H9 (cell line): ENCODE results near the gene MACIR. TPM values are rescaled to one million over a fixed set of nuclear protein-coding genes. Genes with fewer than 3 reads are reported as not detected.

Experiments used
- DNase-seq: peaks from one replicate; pipeline ENCODE4 v3.0.0-alpha.2; 2017
- H2AFZ ChIP-seq: one replicate; pipeline ENCODE4 v1.6.1; 2013; ENCODE audit warnings: mild to moderate bottlenecking, low read length, control low read depth, moderate library complexity
- H2AK5ac ChIP-seq: 2 replicates; pipeline ENCODE4 v1.6.1; 2013; ENCODE audit warnings: low read length, control low read depth, mixed read lengths; ENCODE audit not compliant: insufficient read length
- H2BK120ac ChIP-seq: one replicate; pipeline ENCODE4 v1.6.1; 2013; ENCODE audit warnings: low read depth, mild to moderate bottlenecking, low read length, control low read depth, inconsistent platforms; ENCODE audit not compliant: poor library complexity, severe bottlenecking
- H2BK12ac ChIP-seq: 2 replicates; pipeline ENCODE4 v1.6.1; 2013; ENCODE audit warnings: low read length, control low read depth, mixed read lengths, low read depth; ENCODE audit not compliant: insufficient read length
- H2BK15ac ChIP-seq: 2 replicates; pipeline ENCODE4 v1.6.1; 2013; ENCODE audit warnings: low read depth, low read length, control low read depth
- H2BK20ac ChIP-seq: one replicate; pipeline ENCODE4 v1.6.1; 2013; ENCODE audit warnings: low read depth, mild to moderate bottlenecking, low read length, control low read depth, inconsistent platforms; ENCODE audit not compliant: poor library complexity, severe bottlenecking
- H2BK5ac ChIP-seq: 2 replicates; pipeline ENCODE4 v1.6.1; 2013; ENCODE audit warnings: low read length, control low read depth, mixed read lengths; ENCODE audit not compliant: insufficient read length
- H3K14ac ChIP-seq: 2 replicates; pipeline ENCODE4 v1.6.1; 2013; ENCODE audit warnings: low read length, control low read depth; ENCODE audit not compliant: insufficient read depth
- H3K18ac ChIP-seq: 2 replicates; pipeline ENCODE4 v1.6.1; 2013; ENCODE audit warnings: low read depth, mild to moderate bottlenecking, mixed read lengths, low read length, control low read depth; ENCODE audit not compliant: insufficient read length
- H3K23ac ChIP-seq: 2 replicates; pipeline ENCODE4 v1.6.1; 2013; ENCODE audit warnings: low read length, control low read depth, mixed read lengths, low read depth; ENCODE audit not compliant: insufficient read length
- H3K23me2 ChIP-seq: 2 replicates; pipeline ENCODE4 v1.6.1; 2013; ENCODE audit warnings: low read depth, mild to moderate bottlenecking, mixed read lengths, low read length, control low read depth; ENCODE audit not compliant: insufficient read length, poor library complexity, severe bottlenecking
- H3K27ac ChIP-seq: 2 replicates; pipeline ENCODE4 v1.5.1; 2013; ENCODE audit warnings: low read length, control low read depth, mixed read lengths, low read depth; ENCODE audit not compliant: insufficient read length
- H3K27me3 ChIP-seq: 2 replicates; pipeline ENCODE4 v1.6.1; 2013; ENCODE audit warnings: low read length, control low read depth, inconsistent platforms; ENCODE audit not compliant: insufficient read depth
- H3K4ac ChIP-seq: 2 replicates; pipeline ENCODE4 v1.6.1; 2013; ENCODE audit warnings: low read depth, mild to moderate bottlenecking, control low read depth, inconsistent platforms, low read length, moderate library complexity
- H3K4me1 ChIP-seq: 2 replicates; pipeline ENCODE4 v1.6.1; 2013; ENCODE audit warnings: low read length, control low read depth, inconsistent platforms; ENCODE audit not compliant: insufficient read depth
- H3K4me2 ChIP-seq: 2 replicates; pipeline ENCODE4 v1.6.1; 2013; ENCODE audit warnings: low read length, control low read depth, mixed read lengths; ENCODE audit not compliant: insufficient read length, insufficient read depth
- H3K56ac ChIP-seq: 2 replicates; pipeline ENCODE4 v1.6.1; 2013; ENCODE audit warnings: low read depth, mild to moderate bottlenecking, mixed read lengths, low read length, control low read depth; ENCODE audit not compliant: insufficient read length
- H3K79me1 ChIP-seq: 2 replicates; pipeline ENCODE4 v1.6.1; 2013; ENCODE audit warnings: low read depth, mild to moderate bottlenecking, moderate library complexity, low read length, control low read depth, inconsistent platforms; ENCODE audit not compliant: insufficient read depth, poor library complexity, severe bottlenecking
- H3K79me2 ChIP-seq: 2 replicates; pipeline ENCODE4 v1.6.1; 2013; ENCODE audit warnings: low read length, control low read depth, inconsistent platforms; ENCODE audit not compliant: insufficient read depth
- H3K9ac ChIP-seq: 2 replicates; pipeline ENCODE4 v1.6.1; 2013; ENCODE audit warnings: low read length, control low read depth, mixed read lengths; ENCODE audit not compliant: insufficient read length; ENCODE audit errors: extremely low read depth
- H3K9me3 ChIP-seq: one replicate; pipeline ENCODE4 v1.6.1; 2013; ENCODE audit warnings: low read depth, low read length, inconsistent platforms; ENCODE audit not compliant: control insufficient read depth
- H3T11ph ChIP-seq: one replicate; pipeline ENCODE4 v1.6.1; 2013; ENCODE audit warnings: mild to moderate bottlenecking, low read length, control low read depth, inconsistent platforms
- H4K20me1 ChIP-seq: one replicate; pipeline ENCODE4 v1.6.1; 2013; ENCODE audit not compliant: control insufficient read depth, insufficient read length, insufficient read depth
- H4K5ac ChIP-seq: 2 replicates; pipeline ENCODE4 v1.6.1; 2013; ENCODE audit warnings: low read depth, mild to moderate bottlenecking, mixed read lengths, low read length, control low read depth; ENCODE audit not compliant: insufficient read length
- H4K8ac ChIP-seq: replicated peaks from 2 replicates; pipeline ENCODE4 v1.6.1; 2013; ENCODE audit warnings: low read length, control low read depth, mixed read lengths, low read depth; ENCODE audit not compliant: insufficient read length
- H4K91ac ChIP-seq: 2 replicates; pipeline ENCODE4 v1.6.1; 2013; ENCODE audit warnings: low read depth, mild to moderate bottlenecking, moderate library complexity, mixed read lengths, low read length, control low read depth; ENCODE audit not compliant: insufficient read length
- H3K27ac Mint-ChIP-seq, 3 experiments: 2 replicates in 2 of 3; 3 replicates in 1 of 3; pipeline ENCODE4 v1.8.0; 2020 to 2021; ENCODE audit warnings: mixed read lengths in 3 of 3, mild to moderate bottlenecking in 1 of 3, moderate library complexity in 1 of 3
- H3K27me3 Mint-ChIP-seq: 2 replicates; pipeline ENCODE4 v1.8.0; 2021; ENCODE audit warnings: low read depth, mild to moderate bottlenecking, moderate library complexity, mixed read lengths
- H3K36me3 Mint-ChIP-seq, 3 experiments: 2 replicates in 2 of 3; 3 replicates in 1 of 3; pipeline ENCODE4 v1.8.0; 2020 to 2021; ENCODE audit warnings: low read depth in 3 of 3, mixed read lengths in 3 of 3; ENCODE audit not compliant: insufficient read depth in 1 of 3
- H3K4me1 Mint-ChIP-seq, 2 experiments: 2 replicates each; pipeline ENCODE4 v1.8.0; 2020; ENCODE audit warnings: mixed read lengths in 2 of 2
- H3K4me3 Mint-ChIP-seq, 2 experiments: 2 replicates in 1 of 2; 3 replicates in 1 of 2; pipeline ENCODE4 v1.8.0; 2020 to 2021; ENCODE audit warnings: mild to moderate bottlenecking in 2 of 2, mixed read lengths in 2 of 2, moderate library complexity in 1 of 2
- H3K9me3 Mint-ChIP-seq, 2 experiments: 2 replicates in 1 of 2; 3 replicates in 1 of 2; pipeline ENCODE4 v1.8.0; 2020; ENCODE audit warnings: mild to moderate bottlenecking in 2 of 2, mixed read lengths in 2 of 2, moderate library complexity in 1 of 2
- CTCF ChIP-seq: fragments of 200-600 bp; sonication (generic); conservative IDR thresholded peaks from 3 replicates; pipeline ENCODE4 v1.8.0; 2021; ENCODE audit warnings: antibody characterized with exemption, mild to moderate bottlenecking
- WGBS: extraction: QIAGEN DNeasy Blood & Tissue Kit; methylation state at CpG from one replicate; pipeline ENCODE4 v1.1.7; 2013; ENCODE audit warnings: missing lambda C conversion rate, low lambda C conversion rate, mixed read lengths; ENCODE audit not compliant: insufficient read length; ENCODE audit errors: extremely low coverage; 5-methylcytosine and 5-hydroxymethylcytosine counted together
- total RNA-seq: library from RNA; stranded (reverse); gene quantifications from 2 replicates; pipeline ENCODE4 v1.2.1, GENCODE V29; 2021

MACIR gene
- total RNA-seq, 1 experiment from 2014 or later: 11.7 TPM

DNA sequence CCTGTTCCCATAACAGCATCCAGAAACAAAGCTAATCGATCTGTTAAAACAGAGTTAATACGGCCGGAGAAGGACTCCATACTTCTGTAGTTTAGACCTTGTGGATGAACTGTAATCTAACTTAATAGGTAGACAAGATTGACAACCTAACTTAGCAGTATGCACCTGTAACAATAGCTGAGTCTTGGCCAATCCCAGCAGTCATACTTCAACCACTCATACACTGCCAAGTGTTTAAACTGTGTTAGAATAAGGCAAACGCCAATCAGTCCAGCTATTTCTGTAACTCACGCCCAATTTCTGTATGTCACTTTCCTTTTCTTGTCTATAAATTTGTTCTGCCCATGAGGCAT is 33.7 kb upstream of the MACIR start:
- Mint-ChIP-seq H3K27ac (no peak overlapping the region), H3K4me1 (peaks cover 4 to 8% of the 10 kb centered on the region in 2 experiments; a peak in 2 of 4 replicates), H3K27me3 (no peaks in the 10 kb centered on the region; the same call in 1 of the 2 replicates), H3K36me3 (no peaks in the 10 kb centered on the region), H3K4me3 (no peak overlapping the region), H3K9me3 (peaks cover under 1% of the 10 kb centered on the region in 2 experiments; a peak in 1 of 5 replicates)
- Histone ChIP-seq H3K4me2 (peak overlapping the region; percentile 14), H3K23me2 (no peaks in the 10 kb centered on the region), H3K56ac (no peak overlapping the region), H3K14ac (no peak overlapping the region), H3K18ac (no peak overlapping the region), H4K5ac (no peak overlapping the region), H3K4ac (no peak overlapping the region), H2BK12ac (no peak overlapping the region), H4K91ac (no peak overlapping the region), H3K79me1 (no peaks in the 10 kb centered on the region), H3K27me3 (no peaks in the 10 kb centered on the region), H3K23ac (no peak overlapping the region), H2BK5ac (no peak overlapping the region), H3K79me2 (no peaks in the 10 kb centered on the region), H2BK15ac (no peak overlapping the region), H3K9me3 (no peaks in the 10 kb centered on the region), H2AK5ac (no peak overlapping the region), H3K4me1 (no peaks in the 10 kb centered on the region), H3K27ac (no peak overlapping the region), H2BK120ac (no peak overlapping the region), H2BK20ac (no peak overlapping the region), H4K8ac (no peak overlapping the region), H3K9ac (no peak overlapping the region), H3T11ph (no peak overlapping the region), H4K20me1 (no peaks in the 10 kb centered on the region), H2AFZ (no peak overlapping the region)
- no CpG with 5 or more reads among the region's 5 CpGs for WGBS
- no peak for TF ChIP-seq CTCF
- DNase-seq: no peak
